ENCODE results near the gene HACD2.
A peak's percentile ranks its signal among the peaks of the same experiment; 100 is the strongest.
"Not testable (repeated sequence)": the region's sequence is repeated elsewhere in the genome, so short reads cannot be mapped to it uniquely, and the experiment has no call there.

HACD2 gene

DNA sequence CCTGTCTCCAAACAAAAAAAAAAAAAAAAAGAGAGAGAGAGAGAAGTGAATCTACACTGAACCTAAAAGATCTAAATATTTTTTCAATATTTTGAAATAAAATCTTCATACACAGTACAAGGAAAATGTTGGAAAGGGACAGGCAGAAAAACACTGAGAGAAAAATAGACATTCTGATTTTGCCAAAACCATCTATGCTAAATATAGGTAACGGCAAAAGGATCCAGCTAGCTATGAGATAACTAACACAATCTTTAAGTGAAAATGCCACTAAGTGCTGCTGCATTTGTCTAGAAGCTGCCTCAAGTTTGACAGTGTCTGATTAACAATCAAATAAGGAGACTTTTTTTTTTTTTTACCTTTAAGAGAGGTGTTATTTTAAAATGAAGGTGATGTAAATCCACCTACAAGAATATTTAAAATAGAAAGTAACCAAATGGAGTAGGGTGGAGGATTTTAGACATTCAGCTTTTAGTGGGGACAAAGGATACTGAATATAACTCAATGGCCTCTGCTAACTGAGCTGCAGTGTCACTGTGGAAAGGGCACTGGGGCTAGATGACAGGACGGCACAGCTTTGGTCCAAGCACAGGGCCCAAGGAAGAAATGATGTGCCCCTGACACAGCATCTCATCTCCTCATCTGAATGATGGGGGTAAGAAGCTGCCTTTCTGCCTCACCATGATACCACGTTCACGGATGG, 62.4 kb downstream of the HACD2 start:
- DNase-seq, result no peak

GRCh38 chr3:123521179-123521969, 63.5 kb downstream of the HACD2 start:
- peak; percentile 27 for DNase-seq

GRCh38 chr3:123520656-123521055, 64.2 kb downstream of the HACD2 start:
- DNase-seq, result no peak

GRCh38 chr3:123518892-123519485, 65.9 kb downstream of the HACD2 start:
- DNase-seq, result no peak

DNA sequence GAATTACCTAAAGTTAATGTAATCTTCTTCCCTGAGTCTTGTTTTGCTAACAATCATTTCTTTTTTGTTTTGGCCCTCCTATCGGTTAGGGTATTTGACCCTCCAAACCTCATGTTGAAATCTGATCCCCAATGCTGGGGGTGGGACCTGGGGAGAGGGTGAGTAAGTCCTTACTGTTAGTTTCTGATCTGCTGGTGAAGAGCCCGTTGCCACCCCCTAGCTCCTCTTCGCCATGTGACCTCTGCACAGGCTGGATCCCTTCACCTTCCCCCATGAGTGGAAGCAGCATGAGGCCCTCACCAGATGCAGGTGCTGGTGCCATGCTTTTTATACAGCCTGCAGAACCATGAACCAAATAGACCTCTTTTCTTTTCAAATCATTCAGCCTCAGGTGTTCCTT, 73.1 kb downstream of the HACD2 start:
- DNase-seq, result no peak

GRCh38 chr3:123511084-123511483, 73.8 kb downstream of the HACD2 start:
- DNase-seq, result no peak

DNA sequence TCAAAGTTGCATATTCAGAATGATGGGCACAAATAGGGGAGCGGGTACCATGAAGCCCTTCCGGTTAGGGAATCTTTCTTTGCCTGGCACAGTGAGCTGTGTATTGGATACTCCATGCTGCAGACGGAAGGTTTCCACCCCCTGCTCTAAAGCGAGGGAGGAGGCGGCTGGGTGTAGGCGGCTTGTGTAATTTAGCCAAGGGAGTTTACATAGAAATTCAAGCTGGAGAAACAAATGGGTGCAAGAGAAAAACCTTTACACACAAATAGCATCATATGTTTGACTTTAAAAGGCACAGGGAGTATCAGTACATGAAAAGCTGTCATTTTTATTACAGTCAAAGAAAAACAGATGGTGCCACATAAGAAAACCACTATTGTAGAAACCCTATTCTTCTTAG, 76.7 kb downstream of the HACD2 start:
- no peak for DNase-seq

GRCh38 chr3:123505820-123506219, 79.0 kb downstream of the HACD2 start:
- DNase-seq, result no peak

DNA sequence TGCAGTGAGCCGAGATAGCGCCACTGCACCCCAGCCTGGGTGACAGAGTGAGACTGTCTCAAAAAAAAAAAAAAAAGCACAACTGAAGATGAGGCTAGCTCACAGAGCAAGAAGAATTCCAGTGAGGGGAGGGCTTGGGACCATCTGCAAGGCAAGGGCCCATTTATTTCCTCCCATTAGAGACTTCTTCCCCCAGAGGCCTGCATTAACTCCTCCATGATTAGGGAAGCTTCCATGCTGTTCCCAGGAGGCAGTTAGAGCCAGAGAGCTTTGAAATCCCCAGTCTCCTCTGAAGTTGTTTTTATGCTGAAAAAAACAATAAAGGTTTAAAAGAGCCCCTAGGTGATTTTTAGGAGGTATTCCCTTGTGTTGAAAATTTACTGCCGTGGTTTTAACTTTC, 81.7 kb downstream of the HACD2 start:
- no peak for DNase-seq

GRCh38 chr3:123499322-123499721, 85.5 kb downstream of the HACD2 start:
- no peak for DNase-seq

GRCh38 chr3:123498761-123499160, 86.1 kb downstream of the HACD2 start:
- no peak for DNase-seq

DNA sequence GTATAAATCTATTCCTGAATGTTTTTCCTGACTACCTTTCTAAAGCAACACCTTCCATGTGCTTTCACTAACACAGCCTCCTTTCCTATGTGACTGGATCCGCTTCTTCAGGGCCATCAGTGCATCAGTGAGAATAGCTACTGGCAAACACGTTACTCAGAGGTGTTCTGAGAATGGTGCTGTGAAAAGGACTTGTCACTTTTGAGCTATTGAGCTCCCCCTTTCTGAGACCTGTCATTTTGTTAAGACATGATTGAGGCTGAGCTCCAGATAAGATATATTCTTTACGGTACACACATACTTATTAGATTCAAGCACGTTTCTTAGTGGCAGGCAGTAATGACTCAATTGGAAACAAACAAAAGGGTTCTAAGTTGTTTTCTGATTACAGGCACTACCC, 90.9 kb downstream of the HACD2 start:
- DNase-seq, result no peak

DNA sequence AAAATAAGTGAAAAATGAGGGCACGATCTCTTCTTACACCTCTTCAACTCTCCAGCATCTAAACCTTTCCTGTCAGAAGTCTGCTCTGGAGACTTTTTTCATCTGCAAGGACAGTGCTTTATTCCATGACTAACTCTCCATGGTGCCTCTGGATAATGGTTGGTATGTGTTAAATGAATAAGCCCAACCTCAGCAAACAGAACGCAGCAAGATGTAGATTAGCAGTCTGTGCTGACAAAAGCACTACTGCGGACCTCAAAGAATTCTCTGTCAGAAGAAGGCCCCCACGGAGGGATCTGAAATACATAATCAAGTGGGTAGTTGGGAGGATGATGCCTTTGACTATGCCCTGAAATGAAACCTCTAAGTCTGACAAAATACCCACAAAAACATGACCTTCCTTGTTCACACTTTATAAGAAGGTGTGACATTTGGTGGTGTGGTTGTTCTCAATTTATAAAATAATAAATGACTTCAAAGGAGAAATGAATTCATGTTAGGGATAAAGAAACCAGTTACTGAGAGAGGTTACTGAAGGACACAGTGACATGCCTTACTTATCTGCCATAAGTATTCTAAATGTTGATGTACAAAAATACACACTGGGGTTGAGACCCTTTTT, 92.8 kb downstream of the HACD2 start:
- no peak for DNase-seq

DNA sequence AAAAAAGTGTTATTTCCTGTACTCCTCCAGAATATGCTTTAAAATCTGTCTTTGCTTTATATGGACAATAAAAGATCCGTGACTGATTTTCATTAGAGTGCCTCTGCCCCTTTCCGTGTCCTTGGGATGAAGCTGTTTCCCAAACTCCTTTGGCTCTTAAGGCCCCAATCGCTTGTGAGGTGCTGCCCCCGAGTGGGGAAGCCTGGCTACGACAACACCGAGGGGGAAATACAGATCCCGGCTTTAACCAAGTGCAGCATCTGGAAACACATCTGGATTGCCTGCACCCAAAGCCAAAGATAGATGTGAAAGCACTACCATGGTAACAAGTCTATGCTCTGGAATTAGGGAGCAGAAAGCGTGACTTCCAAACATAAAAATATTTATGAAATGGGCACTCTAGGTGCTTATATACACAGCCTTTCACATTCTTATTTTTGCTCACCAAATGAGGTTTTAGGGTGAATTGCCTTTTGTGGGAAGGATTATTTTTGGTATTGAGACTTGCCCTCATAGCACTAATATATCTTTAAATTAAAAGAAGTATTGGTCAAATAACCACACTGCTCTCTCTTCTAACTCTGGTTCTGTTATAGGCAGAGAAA, 95.4 kb downstream of the HACD2 start:
- DNase-seq, result peak; percentile 56

DNA sequence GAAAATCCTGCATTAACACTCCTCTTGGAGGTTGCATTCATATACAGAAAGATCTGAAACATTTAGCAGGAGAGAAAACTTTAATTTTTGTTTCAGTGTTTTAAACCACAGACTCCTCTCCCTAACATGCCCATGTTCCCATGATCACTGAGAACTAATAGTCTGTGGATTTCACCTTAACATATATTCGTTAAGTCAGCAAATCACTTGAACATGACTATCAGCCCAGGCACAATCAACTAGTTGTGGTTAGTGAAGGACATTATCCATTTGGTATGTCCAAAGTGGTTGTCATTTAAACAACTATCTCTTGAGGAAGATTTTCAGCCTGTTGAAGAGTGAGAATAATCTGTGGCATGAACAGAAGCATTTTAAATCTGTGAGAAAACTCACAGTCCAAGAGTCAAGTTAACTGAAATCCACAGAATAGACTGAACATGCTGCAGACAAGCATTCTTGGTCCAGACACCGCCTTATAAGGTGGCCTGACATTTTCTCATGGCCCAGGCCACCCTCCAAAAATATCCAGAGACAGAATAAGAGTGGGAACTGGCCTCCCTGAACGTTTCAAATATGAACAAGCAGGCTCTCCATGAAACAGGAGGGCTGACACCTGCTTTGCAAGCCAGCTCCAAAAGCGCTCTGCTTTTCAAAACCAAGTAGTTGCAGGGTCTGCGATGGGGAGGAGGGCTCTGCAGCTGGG, 96.1 kb downstream of the HACD2 start:
- DNase-seq, result no peak

DNA sequence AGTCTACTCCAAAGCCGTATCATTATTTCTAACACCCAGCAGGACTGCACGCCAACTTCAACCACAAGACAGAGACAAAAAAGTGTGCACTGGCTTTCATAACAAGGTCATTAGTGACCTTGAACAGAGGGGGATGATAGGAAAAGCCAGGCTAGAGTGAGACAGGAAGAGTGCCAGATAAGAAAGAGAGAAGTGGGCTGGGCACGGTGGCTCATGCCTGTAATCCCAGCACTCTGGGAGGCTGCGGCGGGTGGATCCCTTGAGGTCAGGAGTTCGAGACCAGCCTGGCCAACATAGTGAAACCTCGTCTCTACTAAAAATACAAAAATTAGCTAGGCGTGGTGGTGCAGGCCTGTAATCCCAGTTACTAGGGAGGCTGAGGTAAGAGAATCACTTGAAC, 97.8 kb downstream of the HACD2 start:
- DNase-seq, result not testable (repeated sequence)

DNA sequence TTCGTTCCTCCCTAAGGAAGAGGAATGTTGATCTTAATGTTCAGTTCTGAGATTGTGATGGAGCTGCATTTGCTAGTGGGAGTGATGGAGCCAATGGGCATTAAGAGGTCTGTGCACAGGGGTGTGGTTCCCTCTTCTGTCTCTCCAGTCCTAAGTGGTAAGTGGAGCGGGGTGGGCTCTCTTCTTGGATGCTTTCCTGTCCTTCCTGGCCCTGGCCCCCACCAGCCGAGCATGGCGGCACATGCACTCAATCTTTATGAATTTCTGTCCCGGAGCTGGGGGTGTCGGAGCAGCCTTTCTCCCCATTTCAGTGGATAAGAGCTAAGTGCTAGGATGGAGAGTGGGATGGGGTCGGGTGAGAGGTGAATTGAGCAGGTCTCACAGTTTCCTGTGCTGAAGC, 98.4 kb downstream of the HACD2 start:
- DNase-seq, result no peak

DNA sequence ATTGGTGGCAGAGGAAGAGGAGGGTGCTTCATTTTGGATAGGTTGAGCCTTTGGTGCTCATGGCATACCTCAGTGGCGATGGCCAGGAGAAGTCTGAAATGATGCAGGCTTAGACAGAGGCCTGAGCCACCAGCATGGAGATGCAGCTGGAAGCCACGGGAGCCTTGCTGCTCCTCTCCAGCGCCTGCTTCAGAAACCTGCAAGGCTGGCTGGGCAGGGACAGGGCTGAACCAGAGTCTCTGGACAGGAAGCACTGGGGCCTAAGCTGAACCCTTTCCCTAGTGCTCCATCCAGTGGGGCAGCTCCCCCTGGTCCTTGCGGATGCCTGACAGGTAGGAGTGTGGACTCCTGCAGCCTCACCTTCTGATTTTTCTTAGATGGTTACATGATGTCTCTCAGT, 99.3 kb downstream of the HACD2 start:
- no peak for DNase-seq

DNA sequence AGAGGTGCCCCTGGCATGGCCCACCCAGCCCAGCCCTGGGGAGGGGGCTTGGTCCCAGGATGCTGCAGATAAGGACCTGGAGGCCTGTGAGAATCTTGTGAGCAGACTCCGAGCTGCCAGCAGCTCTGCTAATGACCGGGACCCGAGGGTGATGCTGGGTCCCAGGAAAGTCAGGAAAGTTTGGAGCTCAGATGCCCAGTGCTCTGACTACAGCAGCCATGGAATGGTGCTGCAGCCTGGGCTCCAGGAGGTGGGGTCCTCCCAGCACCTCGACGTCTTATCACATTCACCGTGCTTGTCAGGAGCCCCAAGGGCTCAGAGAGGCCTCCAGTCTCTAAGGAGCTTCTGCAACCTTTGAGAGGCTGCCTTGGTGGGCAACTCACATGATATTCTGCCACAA, 101.7 kb downstream of the HACD2 start:
- no peak for DNase-seq

DNA sequence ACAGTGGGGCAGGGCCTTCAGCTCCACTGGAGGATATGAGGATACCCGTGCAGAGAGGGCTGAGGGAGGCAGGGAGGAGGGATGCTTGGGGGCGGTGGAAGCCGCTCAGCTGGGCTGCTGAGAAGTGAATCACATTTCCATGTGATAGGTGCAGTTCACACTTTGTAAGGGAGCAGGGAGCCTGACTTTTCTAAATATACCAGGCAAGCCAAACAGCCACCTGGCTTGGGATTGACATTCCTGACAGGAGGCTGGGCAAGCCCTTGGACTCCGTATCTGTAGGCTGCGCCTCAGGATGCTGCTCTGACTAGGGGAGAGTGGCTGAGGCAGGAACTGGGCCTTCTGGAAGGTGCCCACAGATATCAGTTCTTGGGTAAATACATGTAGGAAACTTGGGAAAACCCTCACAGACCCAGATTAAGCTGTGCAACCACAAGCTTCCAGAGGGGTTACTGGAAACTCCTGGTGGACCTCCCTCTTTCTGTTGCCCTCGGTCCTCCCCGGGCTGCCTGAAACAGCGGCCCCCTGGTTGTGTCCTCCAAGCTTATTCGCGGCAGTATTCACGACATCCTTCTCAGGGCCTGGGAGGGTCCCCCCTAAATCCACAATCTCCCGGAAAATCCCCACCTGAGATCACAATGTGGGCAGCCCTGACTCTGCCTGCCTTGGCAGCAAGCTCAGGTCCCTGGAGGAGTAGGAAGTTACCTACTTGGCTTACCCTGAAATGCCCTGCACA, 103.0 kb downstream of the HACD2 start:
- no peak for DNase-seq

DNA sequence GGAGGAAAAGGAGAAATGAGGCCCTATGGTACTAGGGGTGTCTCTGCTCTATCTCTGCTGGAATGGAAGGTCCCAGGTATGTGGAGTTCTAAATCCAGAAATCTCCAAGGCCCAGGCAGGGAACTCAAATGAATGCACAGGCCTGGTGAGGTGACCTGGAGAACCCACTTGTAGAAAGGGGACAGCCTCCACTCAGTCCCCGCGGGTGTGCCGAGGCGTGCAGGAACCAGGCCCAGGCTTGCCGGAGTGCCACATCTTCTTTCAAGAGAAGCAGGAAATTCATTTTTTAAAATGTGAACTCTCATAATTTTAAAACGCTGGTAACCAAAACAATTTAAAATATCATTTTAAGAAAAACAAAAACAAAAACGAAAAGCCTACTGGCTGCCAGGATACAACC, 103.8 kb downstream of the HACD2 start:
- no peak for DNase-seq

- DNase-seq, result no peak
Observed at GRCh38 chr3:123480428-123480827, 104.4 kb downstream of the HACD2 start.
